HG02642 (cell line): Measurements from ENCODE around the gene NPC2.

ENCODE experiments used
- ATAC-seq: cut with Tn5 transposase; IDR thresholded peaks from one replicate; pipeline ENCODE4 v1.9.1; 2021; ENCODE audit warnings: mild to moderate bottlenecking; ENCODE audit not compliant: unreplicated experiment, poor library complexity

Gene NPC2

GRCh38 chr14:74429991-74430390, 63.1 kb downstream of the NPC2 start:
- ATAC-seq: no peak
